ENCODE results near the gene IGHMBP2.

The IGHMBP2 gene

GRCh38 chr11:68857037-68857586 is 46.6 kb upstream of the IGHMBP2 start:
- ChIA-PET CTCF (no interaction called here), POLR2A (no interaction called here)
- TF ChIP-seq PKNOX1 (IDR thresholded peaks at IDR 0.05) (no peak), ZNF384 (IDR thresholded peaks at IDR 0.05) (no peak)
- DNase-seq (ENCODE audit: extremely low spot score): no peak

GRCh38 chr11:68859123-68859522 is 44.6 kb upstream of the IGHMBP2 start:
- ChIA-PET CTCF (interaction anchor here (0.7 kb wide), 1 partner anchor 230 kb away, joined by 4 read pairs; no protein-coding TSS in a partner anchor), POLR2A (no interaction called here)
- TF ChIP-seq TARDBP (IDR thresholded peaks at IDR 0.05) (no peak), ZNF384 (IDR thresholded peaks at IDR 0.05) (no peak), SUZ12 (IDR thresholded peaks at IDR 0.05) (no peak), LEF1 (IDR thresholded peaks at IDR 0.05; ENCODE audit: borderline replicate concordance) (no peak), L3MBTL2 (conservative IDR thresholded peaks at IDR 0.05) (no peak), FOXM1 (IDR thresholded peaks at IDR 0.05; ENCODE audit: borderline replicate concordance) (no peak), ARNT (IDR thresholded peaks at IDR 0.05) (no peak), SP1 (IDR thresholded peaks at IDR 0.05) (no peak), FOXK2 (IDR thresholded peaks at IDR 0.05) (no peak), CTBP1 (IDR thresholded peaks at IDR 0.05; ENCODE audit: borderline replicate concordance) (no peak), FOXA1 (IDR thresholded peaks at IDR 0.05) (no peak), NFRKB (IDR thresholded peaks at IDR 0.05) (no peak), PKNOX1 (IDR thresholded peaks at IDR 0.05) (no peak), BHLHE40 (IDR thresholded peaks at IDR 0.05; ENCODE audit: borderline replicate concordance) (no peak), HDGF (IDR thresholded peaks at IDR 0.05; ENCODE audit: borderline replicate concordance) (no peak), ELF4 (IDR thresholded peaks at IDR 0.05) (no peak)
- no peak for DNase-seq (ENCODE audit: extremely low spot score)

GRCh38 chr11:68862421-68862820 is 41.3 kb upstream of the IGHMBP2 start:
- no peak for DNase-seq (ENCODE audit: extremely low spot score)
- no peak for TF ChIP-seq LEF1 (IDR thresholded peaks at IDR 0.05; ENCODE audit: borderline replicate concordance)
- TF ChIP-seq HDGF (IDR thresholded peaks at IDR 0.05; ENCODE audit: borderline replicate concordance): no peak
- no peak for TF ChIP-seq FOXA1 (IDR thresholded peaks at IDR 0.05)
- TF ChIP-seq PKNOX1 (IDR thresholded peaks at IDR 0.05): no peak
- no peak for TF ChIP-seq TARDBP (IDR thresholded peaks at IDR 0.05)
- no peak for TF ChIP-seq ELF4 (IDR thresholded peaks at IDR 0.05)
- no peak for TF ChIP-seq L3MBTL2 (conservative IDR thresholded peaks at IDR 0.05)
- TF ChIP-seq FOXK2 (IDR thresholded peaks at IDR 0.05): no peak
- no peak for TF ChIP-seq ARNT (IDR thresholded peaks at IDR 0.05)
- ChIA-PET CTCF (no interaction called here), POLR2A (no interaction called here)

- CTCF ChIA-PET: no interaction called here
- TF ChIP-seq ARNT (IDR thresholded peaks at IDR 0.05) (no peak), FOXA1 (IDR thresholded peaks at IDR 0.05) (no peak), L3MBTL2 (conservative IDR thresholded peaks at IDR 0.05) (no peak), CTBP1 (IDR thresholded peaks at IDR 0.05; ENCODE audit: borderline replicate concordance) (no peak), LEF1 (IDR thresholded peaks at IDR 0.05; ENCODE audit: borderline replicate concordance) (no peak), FOXM1 (IDR thresholded peaks at IDR 0.05; ENCODE audit: borderline replicate concordance) (no peak), SUZ12 (IDR thresholded peaks at IDR 0.05) (no peak), HDGF (IDR thresholded peaks at IDR 0.05; ENCODE audit: borderline replicate concordance) (no peak), PKNOX1 (IDR thresholded peaks at IDR 0.05) (no peak), ZNF384 (IDR thresholded peaks at IDR 0.05) (no peak), BHLHE40 (IDR thresholded peaks at IDR 0.05; ENCODE audit: borderline replicate concordance) (no peak), FOXK2 (IDR thresholded peaks at IDR 0.05) (no peak), SP1 (IDR thresholded peaks at IDR 0.05) (no peak), TARDBP (IDR thresholded peaks at IDR 0.05) (no peak), ELF4 (IDR thresholded peaks at IDR 0.05) (no peak), NFRKB (IDR thresholded peaks at IDR 0.05) (no peak)
- POLR2A ChIA-PET: no interaction called here
- DNase-seq (ENCODE audit: extremely low spot score): no peak
These were observed 40.0 kb upstream of the IGHMBP2 start for GRCh38 chr11:68863553-68864265.

GRCh38 chr11:68865241-68865640 is 38.5 kb upstream of the IGHMBP2 start:
- POLR2A ChIA-PET: no interaction called here
- CTCF ChIA-PET: no interaction called here
- TF ChIP-seq PKNOX1 (IDR thresholded peaks at IDR 0.05): no peak
- no peak for TF ChIP-seq SP1 (IDR thresholded peaks at IDR 0.05)
- no peak for TF ChIP-seq FOXA1 (IDR thresholded peaks at IDR 0.05)
- no peak for TF ChIP-seq ARNT (IDR thresholded peaks at IDR 0.05)
- TF ChIP-seq BHLHE40 (IDR thresholded peaks at IDR 0.05; ENCODE audit: borderline replicate concordance): no peak
- TF ChIP-seq FOXM1 (IDR thresholded peaks at IDR 0.05; ENCODE audit: borderline replicate concordance): no peak
- no peak for TF ChIP-seq LEF1 (IDR thresholded peaks at IDR 0.05; ENCODE audit: borderline replicate concordance)
- no peak for TF ChIP-seq ZNF384 (IDR thresholded peaks at IDR 0.05)
- no peak for TF ChIP-seq HDGF (IDR thresholded peaks at IDR 0.05; ENCODE audit: borderline replicate concordance)
- no peak for TF ChIP-seq TARDBP (IDR thresholded peaks at IDR 0.05)
- TF ChIP-seq L3MBTL2 (conservative IDR thresholded peaks at IDR 0.05): no peak
- TF ChIP-seq NFRKB (IDR thresholded peaks at IDR 0.05): no peak
- no peak for TF ChIP-seq FOXK2 (IDR thresholded peaks at IDR 0.05)
- no peak for TF ChIP-seq ELF4 (IDR thresholded peaks at IDR 0.05)
- no peak for TF ChIP-seq SUZ12 (IDR thresholded peaks at IDR 0.05)
- no peak for TF ChIP-seq CTBP1 (IDR thresholded peaks at IDR 0.05; ENCODE audit: borderline replicate concordance)
- no peak for DNase-seq (ENCODE audit: extremely low spot score)
